CD14-positive monocyte (primary cell): Measurements from ENCODE around the gene RAPGEF2. TPM values are rescaled to one million over a fixed set of nuclear protein-coding genes. Genes with fewer than 3 reads are reported as not detected.

Source experiments
- DNase-seq, 3 donors: peaks; one replicate each; pipeline ENCODE4 v3.0.0-alpha.2; 2011 to 2022
- H2AFZ ChIP-seq: 2 replicates; pipeline ENCODE4 v1.6.0; 2012; ENCODE audit warnings: mild to moderate bottlenecking, low read depth, low read length, inconsistent platforms; ENCODE audit not compliant: insufficient read depth, poor library complexity, severe bottlenecking
- H3K27ac ChIP-seq, 2 donors: 1 replicate in 1 of 2; 2 replicates in 1 of 2; pipeline ENCODE4 v1.5.1; 2012 to 2013; ENCODE audit warnings: low read length in 2 of 2, control low read depth in 1 of 2, inconsistent platforms in 1 of 2, low read depth in 1 of 2, mild to moderate bottlenecking in 1 of 2
- H3K27me3 ChIP-seq, 2 donors: one replicate each; pipeline versions ENCODE4 v1.6.0 to v1.6.1; 2011 to 2013; ENCODE audit warnings: low read length in 2 of 2; ENCODE audit not compliant: control insufficient read depth in 2 of 2, insufficient read depth in 2 of 2
- H3K36me3 ChIP-seq, 2 donors: replicated peaks in 1 of 2; 1 replicate in 1 of 2; 2 replicates in 1 of 2; pipeline versions ENCODE4 v1.5.1 to v1.6.1; 2012 to 2013; ENCODE audit warnings: low read length in 2 of 2, control low read depth in 1 of 2, inconsistent platforms in 1 of 2, mild to moderate bottlenecking in 1 of 2; ENCODE audit not compliant: insufficient read depth in 2 of 2, control insufficient read depth in 1 of 2
- H3K4me1 ChIP-seq, 2 donors: 1 replicate in 1 of 2; 2 replicates in 1 of 2; pipeline versions ENCODE4 v1.5.1 to v1.6.1; 2012 to 2013; ENCODE audit warnings: low read length in 2 of 2, control low read depth in 1 of 2, inconsistent platforms in 1 of 2, mild to moderate bottlenecking in 1 of 2, moderate library complexity in 1 of 2; ENCODE audit not compliant: insufficient read depth in 2 of 2, control insufficient read depth in 1 of 2
- H3K4me2 ChIP-seq: replicated peaks from 2 replicates; pipeline ENCODE3; 2012; ENCODE audit warnings: low read length, moderate library complexity, mild to moderate bottlenecking; ENCODE audit not compliant: poor library complexity, severe bottlenecking; ENCODE audit errors: extremely low read depth
- H3K4me3 ChIP-seq, 3 experiments: fragments of 200-600 bp in 1 of 3; sonication (generic) in 1 of 3; replicated peaks in 1 of 3; 1 replicate in 2 of 3; 2 replicates in 1 of 3; pipeline ENCODE4 v1.5.1; 2011 to 2013; ENCODE audit warnings: low read length in 3 of 3, mild to moderate bottlenecking in 3 of 3, control low read depth in 2 of 3, low read depth in 2 of 3, inconsistent platforms in 1 of 3, moderate library complexity in 1 of 3
- H3K79me2 ChIP-seq: 2 replicates; pipeline ENCODE4 v1.6.0; 2012; ENCODE audit warnings: mild to moderate bottlenecking, control low read depth, inconsistent platforms, low read length, moderate library complexity; ENCODE audit not compliant: insufficient read depth
- H3K9ac ChIP-seq: 2 replicates; pipeline ENCODE4 v1.6.0; 2017; ENCODE audit warnings: low read length, mild to moderate bottlenecking; ENCODE audit not compliant: insufficient read depth, poor library complexity, severe bottlenecking
- H3K9me3 ChIP-seq, 2 donors: replicated peaks in 1 of 2; 1 replicate in 1 of 2; 2 replicates in 1 of 2; pipeline versions ENCODE4 v1.5.1 to v1.6.1; 2012 to 2013; ENCODE audit warnings: low read length in 2 of 2, control low read depth in 1 of 2; ENCODE audit not compliant: control insufficient read depth in 1 of 2, insufficient read depth in 1 of 2
- H4K20me1 ChIP-seq: 2 replicates; pipeline ENCODE4 v1.6.0; 2012; ENCODE audit warnings: mild to moderate bottlenecking, low read length, control low read depth, moderate library complexity; ENCODE audit not compliant: insufficient read depth
- H3K27ac Mint-ChIP-seq, 7 donors: one replicate each; pipeline ENCODE4 v1.8.0; 2020; ENCODE audit warnings: mild to moderate bottlenecking in 7 of 7, mixed read lengths in 7 of 7, moderate library complexity in 6 of 7, inconsistent platforms in 2 of 7
- H3K27me3 Mint-ChIP-seq, 3 donors: one replicate each; pipeline ENCODE4 v1.8.0; 2021 to 2022; ENCODE audit warnings: low read depth in 3 of 3, mild to moderate bottlenecking in 3 of 3, mixed read lengths in 3 of 3, moderate library complexity in 3 of 3, inconsistent platforms in 1 of 3
- H3K36me3 Mint-ChIP-seq, 2 donors: one replicate each; pipeline ENCODE4 v1.8.0; 2020; ENCODE audit warnings: mixed read lengths in 2 of 2, inconsistent platforms in 1 of 2, mild to moderate bottlenecking in 1 of 2
- H3K4me1 Mint-ChIP-seq: one replicate; pipeline ENCODE4 v1.8.0; 2020; ENCODE audit warnings: mild to moderate bottlenecking, mixed read lengths
- H3K4me3 Mint-ChIP-seq, 2 donors: one replicate each; pipeline ENCODE4 v1.8.0; 2020; ENCODE audit warnings: mild to moderate bottlenecking in 2 of 2, mixed read lengths in 2 of 2, moderate library complexity in 1 of 2
- H3K9me3 Mint-ChIP-seq, 7 donors: one replicate each; pipeline ENCODE4 v1.8.0; 2020 to 2022; ENCODE audit warnings: mixed read lengths in 7 of 7, mild to moderate bottlenecking in 6 of 7, moderate library complexity in 6 of 7, inconsistent platforms in 2 of 7
- CTCF ChIP-seq: fragments of 200-600 bp; IDR thresholded peaks from one replicate; pipeline ENCODE4 v1.8.0; 2022; ENCODE audit warnings: antibody characterized with exemption, mild to moderate bottlenecking
- WGBS: methylation state at CpG from one replicate; pipeline ENCODE4 v1.1.5; 2013; ENCODE audit warnings: missing lambda C conversion rate; ENCODE audit not compliant: insufficient coverage; 5-methylcytosine and 5-hydroxymethylcytosine counted together
- intact Hi-C, 2 donors: fragments of 100-400 bp; cut with micrococcal nuclease; formaldehyde crosslinking; loops; one replicate each; pipeline versions ENCODE4 v1.15.0 to v1.15.1; 2023
- polyA plus RNA-seq, 3 donors: library from polyadenylated mRNA; depleted of rRNA in 1 of 3; unstranded in 2 of 3; stranded (reverse) in 1 of 3; fragments of 300-500 nt in 2 of 3; fragments of >200 nt in 1 of 3; fragmentation: Illumina TruSeq in 2 of 3; gene quantifications; 1 replicate in 2 of 3; 2 replicates in 1 of 3; pipeline ENCODE4 v1.2.3, GENCODE V29; 2012 to 2021

RAPGEF2 gene
- polyA plus RNA-seq, 3 donors: 1.5 to 29.8 (median 2.0) TPM

- no peaks in the 10 kb centered on the region for H3K9me3 ChIP-seq
- Mint-ChIP-seq H3K27ac (no peak overlapping the region), H3K9me3 (no peaks in the 10 kb centered on the region), H3K27me3 (peaks cover 0 to 6% (median 3%) of the 10 kb centered on the region in 3 donors), H3K4me1 (no peaks in the 10 kb centered on the region), H3K4me3 (no peak overlapping the region), H3K36me3 (no peaks in the 10 kb centered on the region)
- no peak overlapping the region for H2AFZ ChIP-seq
- H3K79me2 ChIP-seq: no peaks in the 10 kb centered on the region
- H3K36me3 ChIP-seq: no peaks in the 10 kb centered on the region
- H3K4me2 ChIP-seq: no peak overlapping the region
- WGBS: no CpG with 5 or more reads among the region's 1 CpG
- no peaks in the 10 kb centered on the region for H3K27me3 ChIP-seq
- TF ChIP-seq CTCF: no peak
- H3K9ac ChIP-seq: no peak overlapping the region
- H3K4me3 ChIP-seq: no peak overlapping the region
- no peaks in the 10 kb centered on the region for H4K20me1 ChIP-seq
- no peak for DNase-seq
- no peak overlapping the region for H3K27ac ChIP-seq
- intact Hi-C loops: no loop called here
- no peaks in the 10 kb centered on the region for H3K4me1 ChIP-seq
Measured at GRCh38 chr4:159071178-159071968, 31.5 kb upstream of the RAPGEF2 start.

GRCh38 chr4:159071969-159072765 is 30.7 kb upstream of the RAPGEF2 start:
- H3K36me3 ChIP-seq: no peaks in the 10 kb centered on the region
- H3K4me2 ChIP-seq: no peak overlapping the region
- H3K9me3 ChIP-seq: no peaks in the 10 kb centered on the region
- WGBS: 100% methylated on average over 1 of the region's 6 CpGs
- Mint-ChIP-seq H3K4me3 (no peak overlapping the region), H3K27me3 (peaks cover 0 to 6% (median 3%) of the 10 kb centered on the region in 3 donors), H3K4me1 (no peaks in the 10 kb centered on the region), H3K9me3 (no peaks in the 10 kb centered on the region), H3K27ac (no peak overlapping the region), H3K36me3 (no peaks in the 10 kb centered on the region)
- intact Hi-C loops: no loop called here
- H3K9ac ChIP-seq: no peak overlapping the region
- H3K4me1 ChIP-seq: no peaks in the 10 kb centered on the region
- no peak overlapping the region for H2AFZ ChIP-seq
- TF ChIP-seq CTCF: no peak
- H3K27me3 ChIP-seq: no peaks in the 10 kb centered on the region
- DNase-seq: no peak
- H3K79me2 ChIP-seq: no peaks in the 10 kb centered on the region
- no peak overlapping the region for H3K27ac ChIP-seq
- H4K20me1 ChIP-seq: no peaks in the 10 kb centered on the region
- H3K4me3 ChIP-seq: no peak overlapping the region
